GM15510 (cell line): Measurements from ENCODE around the gene SEMA5A.

Source experiments
- POLR2A ChIP-seq: IDR thresholded peaks from 3 replicates; pipeline ENCODE4 v1.6.1; 2011; ENCODE audit warnings: borderline replicate concordance; ENCODE audit not compliant: insufficient read length; ENCODE audit errors: extremely low read depth

SEMA5A gene

GRCh38 chr5:9115093-9115492 lies 430.8 kb downstream of the SEMA5A start:
- no peak for TF ChIP-seq POLR2A

GRCh38 chr5:9112520-9113291 lies 433.2 kb downstream of the SEMA5A start:
- no peak for TF ChIP-seq POLR2A

GRCh38 chr5:9108162-9108561 lies 437.7 kb downstream of the SEMA5A start:
- no peak for TF ChIP-seq POLR2A

- TF ChIP-seq POLR2A = no peak
Measured at GRCh38 chr5:9105851-9106250, 440.0 kb downstream of the SEMA5A start.

- TF ChIP-seq POLR2A = no peak
Measured at GRCh38 chr5:9104571-9105339, 441.1 kb downstream of the SEMA5A start.

GRCh38 chr5:9103290-9103689 lies 442.6 kb downstream of the SEMA5A start:
- TF ChIP-seq POLR2A = no peak

GRCh38 chr5:9099689-9100088 lies 446.2 kb downstream of the SEMA5A start:
- no peak for TF ChIP-seq POLR2A

GRCh38 chr5:9098990-9099389 lies 446.9 kb downstream of the SEMA5A start:
- no peak for TF ChIP-seq POLR2A

GRCh38 chr5:9094582-9094981 lies 451.3 kb downstream of the SEMA5A start:
- no peak for TF ChIP-seq POLR2A

- TF ChIP-seq POLR2A = no peak
Measured at GRCh38 chr5:9091896-9092662, 453.8 kb downstream of the SEMA5A start.

- TF ChIP-seq POLR2A = no peak
Measured at GRCh38 chr5:9090381-9091026, 455.4 kb downstream of the SEMA5A start.

GRCh38 chr5:9089893-9090292 lies 456.0 kb downstream of the SEMA5A start:
- no peak for TF ChIP-seq POLR2A

- no peak for TF ChIP-seq POLR2A
Measured at GRCh38 chr5:9082996-9083395, 462.9 kb downstream of the SEMA5A start.

GRCh38 chr5:9072701-9073100 lies 473.2 kb downstream of the SEMA5A start:
- TF ChIP-seq POLR2A = no peak

GRCh38 chr5:9071524-9071923 lies 474.4 kb downstream of the SEMA5A start:
- TF ChIP-seq POLR2A = no peak
